Motor neuron (in vitro differentiated cells): ENCODE measurements around the gene PTMS. TPM values are rescaled to one million over a fixed set of nuclear protein-coding genes. Genes with fewer than 3 reads are reported as not detected.

Experiments
- ATAC-seq, 8 experiments: fragments of 200-7000 bp; cut with Tn5 transposase; replicated peaks in 6 of 8; 2 replicates each; pipeline ENCODE4 v1.8.0; 2021; ENCODE audit warnings: mild to moderate bottlenecking in 8 of 8, moderate library complexity in 8 of 8
- H3K27ac ChIP-seq, 2 donors: fragments of 250-450 bp; sonication (Bioruptor Pico); 2 replicates each; pipeline ENCODE4 v1.9.0; 2021; ENCODE audit warnings: antibody characterized with exemption in 2 of 2, mild to moderate bottlenecking in 2 of 2, moderate library complexity in 1 of 2
- H3K4me1 ChIP-seq, 2 donors: fragments of 250-450 bp; sonication (Bioruptor Pico); replicated peaks in 1 of 2; 2 replicates each; pipeline ENCODE4 v1.6.1; 2021; ENCODE audit warnings: antibody characterized with exemption in 2 of 2, mild to moderate bottlenecking in 2 of 2, moderate library complexity in 1 of 2
- H3K4me3 ChIP-seq, 5 donors: fragments of 250-450 bp; sonication (Bioruptor Pico); 2 replicates each; pipeline ENCODE4 v1.9.0; 2021; ENCODE audit warnings: antibody characterized with exemption in 5 of 5, mild to moderate bottlenecking in 5 of 5, moderate library complexity in 4 of 5
- WGBS, 10 experiments: fragments of 450-650 bp; shearing (Covaris generic); methylation state at CpG; one replicate each; pipeline ENCODE4 v1.0.0; 2022; 5-methylcytosine and 5-hydroxymethylcytosine counted together
- in situ Hi-C, 9 experiments: fragments of 400-800 bp; cut with MboI; loops; one replicate each; pipeline ENCODE4 v1.15.0; 2021; ENCODE audit warnings: low sequenced_read_pairs in 9 of 9, low pct_unique_long_range_greater_than_20kb in 2 of 9; ENCODE audit not compliant: unreplicated experiment in 9 of 9
- total RNA-seq, 8 experiments: library from RNA; unstranded; fragments of 300-600 nt; gene quantifications; 2 replicates each; pipeline versions ENCODE4 v1.2.3 to v1.2.4, GENCODE V29; 2022

Gene PTMS
- total RNA-seq, 8 experiments from 2014 or later = 117 to 609 (median 256) TPM

DNA sequence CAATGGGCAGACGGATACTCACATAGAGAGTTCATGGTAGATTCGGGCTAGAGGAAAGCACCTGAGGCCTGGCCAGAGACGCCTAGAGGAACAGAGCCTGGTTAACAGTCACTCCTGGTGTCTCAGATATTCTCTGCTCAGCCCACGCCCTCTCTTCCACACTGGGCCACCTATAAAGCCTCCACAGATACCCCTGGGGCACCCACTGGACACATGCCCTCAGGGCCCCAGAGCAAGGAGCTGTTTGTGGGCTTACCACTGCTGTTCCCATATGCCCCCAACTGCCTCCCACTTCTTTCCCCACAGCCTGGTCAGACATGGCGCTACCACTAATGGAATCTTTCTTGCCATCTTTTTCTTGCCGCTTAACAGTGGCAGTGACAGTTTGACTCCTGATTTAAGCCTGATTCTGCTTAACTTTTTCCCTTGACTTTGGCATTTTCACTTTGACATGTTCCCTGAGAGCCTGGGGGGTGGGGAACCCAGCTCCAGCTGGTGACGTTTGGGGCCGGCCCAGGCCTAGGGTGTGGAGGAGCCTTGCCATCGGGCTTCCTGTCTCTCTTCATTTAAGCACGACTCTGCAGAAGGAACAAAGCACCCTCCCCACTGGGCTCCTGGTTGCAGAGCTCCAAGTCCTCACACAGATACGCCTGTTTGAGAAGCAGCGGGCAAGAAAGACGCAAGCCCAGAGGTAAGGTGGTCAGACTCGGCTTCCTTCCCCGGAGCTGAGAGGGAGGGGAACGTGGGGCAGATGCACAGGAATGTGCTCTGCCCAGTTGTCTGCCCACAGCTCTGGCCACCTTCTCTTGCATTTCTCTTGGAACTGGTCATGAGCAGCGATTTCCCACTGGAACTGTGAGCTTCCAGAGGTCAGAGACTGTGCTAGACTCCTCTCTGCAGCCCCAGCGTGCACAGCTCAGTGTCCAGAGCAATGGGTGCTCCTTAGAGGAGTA lies 23.1 kb downstream of the PTMS start, which contains the start of gene CD4:
Gene CD4, plus strand, starts transcription at position 557 of the 953 bp plus-strand sequence. CDS start 10,611 bp downstream, outside the sequence.
- H3K4me3 ChIP-seq = no peak within 1 kb of the TSS
- peaks cover 21 to 22% of the 10 kb centered on the region in 2 donors for H3K4me1 ChIP-seq
- in situ Hi-C loops = no loop called here
- H3K27ac ChIP-seq = no peak within 1 kb of the TSS
- peak in 2 of 8 experiments; percentile 70 to 89 for ATAC-seq
- 28 to 100% (median 68%) methylated on average over 1 to 8 of the region's 18 CpGs; no CpG with 5 or more reads in 1 of the 10 experiments for WGBS, 10 experiments

DNA sequence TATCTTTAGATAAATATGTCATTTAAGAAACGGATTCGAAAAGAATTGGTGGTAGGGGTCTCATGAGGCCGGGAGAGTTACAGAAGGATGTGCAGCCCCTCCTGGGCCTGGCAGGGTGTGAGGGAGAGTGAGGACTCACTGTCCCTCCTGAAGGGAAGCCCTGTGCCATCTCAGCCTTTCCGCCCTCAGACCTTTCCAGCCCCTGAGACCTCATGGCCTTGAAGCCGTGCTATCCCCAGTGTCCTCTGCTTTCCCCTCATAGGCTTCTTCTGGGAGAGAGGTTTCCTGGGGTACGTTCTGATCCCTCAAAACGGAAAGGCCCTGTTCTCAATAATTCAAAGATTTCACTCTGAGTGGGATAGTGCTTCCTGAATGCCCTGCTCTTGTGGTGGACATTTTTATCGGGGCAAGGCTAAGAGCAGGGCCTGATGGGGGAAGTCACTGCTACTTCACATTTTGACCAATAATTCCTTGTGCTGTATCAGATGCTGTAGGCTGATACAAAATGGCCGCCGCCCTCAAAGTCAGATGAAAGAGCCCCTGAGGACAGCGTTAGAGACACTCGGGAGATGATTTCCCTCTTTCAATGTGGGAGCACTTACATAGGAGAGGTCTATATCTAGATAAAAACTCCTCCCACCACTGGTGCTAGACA lies 24.5 kb downstream of the PTMS start:
- no peak overlapping the region for H3K4me3 ChIP-seq
- peaks cover 21 to 22% of the 10 kb centered on the region in 2 donors for H3K4me1 ChIP-seq
- ATAC-seq = no peak
- 65 to 100% (median 88%) methylated on average over 3 to 9 of the region's 12 CpGs; no CpG with 5 or more reads in 2 of the 10 experiments for WGBS, 10 experiments
- H3K27ac ChIP-seq = no peak overlapping the region
- in situ Hi-C loops = no loop called here

DNA sequence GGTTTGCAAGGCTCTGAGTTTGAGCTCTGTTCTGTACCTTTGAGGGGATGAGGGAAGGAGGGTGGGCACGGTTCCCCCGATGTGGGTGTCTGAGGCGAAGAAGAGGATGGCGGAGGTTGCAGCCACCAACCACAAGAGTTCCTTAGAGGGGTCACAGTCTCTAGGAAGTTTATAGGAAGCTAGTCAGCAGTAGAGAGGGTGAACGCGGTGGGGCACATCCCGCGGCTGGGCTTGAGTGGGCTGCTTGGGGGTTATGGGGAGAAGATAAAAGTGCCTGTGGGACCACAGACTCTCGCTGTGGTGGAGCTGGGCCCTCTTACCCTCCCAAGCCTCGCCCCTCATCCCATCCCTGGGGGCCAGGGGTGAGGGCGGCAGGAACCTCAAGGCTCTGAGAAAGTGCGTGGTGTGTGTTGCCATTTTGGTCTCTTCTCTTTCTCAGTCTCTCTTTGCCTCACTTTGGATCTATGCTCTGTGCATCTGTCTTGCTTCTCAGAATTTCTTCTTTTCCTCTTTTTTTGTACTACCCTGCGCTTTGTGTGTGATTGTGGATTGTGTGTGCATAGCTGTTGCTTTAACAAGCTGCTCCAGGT lies 25.9 kb downstream of the PTMS start:
- in situ Hi-C loops = no loop called here
- Histone ChIP-seq H3K4me1 (peaks cover 15 to 16% of the 10 kb centered on the region in 2 donors), H3K4me3 (no peak overlapping the region), H3K27ac (peak overlapping the region in 1 of 2 donors; percentile 66)
- peak in 2 of 8 experiments; percentile 5 for ATAC-seq
- WGBS, 10 experiments = 47 to 100% (median 83%) methylated on average over 1 to 11 of the region's 13 CpGs; no CpG with 5 or more reads in 2 of the 10 experiments

DNA sequence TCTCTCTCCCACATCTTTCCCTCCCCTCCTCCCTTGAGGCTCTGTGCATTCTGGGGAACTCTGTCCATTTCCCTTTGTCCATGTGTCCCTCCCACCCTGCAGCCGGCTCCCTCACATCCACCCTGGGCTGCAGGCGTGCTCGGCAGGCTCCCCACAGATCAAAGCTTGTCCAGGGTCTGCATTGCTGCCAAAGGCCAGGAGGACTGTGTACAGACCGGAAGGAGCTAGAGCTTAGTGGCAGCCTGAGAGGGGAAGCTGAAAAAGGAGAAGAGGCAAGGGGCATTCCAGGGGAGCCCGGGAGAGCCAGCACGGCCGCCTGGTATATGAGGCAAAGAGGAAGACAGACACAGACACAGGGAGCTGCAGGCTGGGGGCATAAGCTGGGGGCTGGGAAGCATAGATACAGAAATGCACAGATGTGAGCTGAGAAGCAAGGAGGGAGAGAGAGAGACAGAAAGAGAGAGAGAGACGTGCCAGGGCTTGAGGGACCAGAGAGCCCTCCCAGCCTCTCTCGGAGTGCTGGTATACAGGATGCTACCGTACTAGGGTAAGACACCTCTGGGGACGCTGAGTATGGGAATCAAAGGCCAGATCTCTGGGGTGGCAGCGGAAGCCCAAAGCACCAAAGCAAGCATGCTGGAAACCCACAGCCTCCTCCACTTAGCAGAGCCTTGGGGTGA lies 26.5 kb downstream of the PTMS start:
- 0 to 100% (median 7%) methylated on average over 1 to 4 of the region's 12 CpGs; no CpG with 5 or more reads in 2 of the 10 experiments for WGBS, 10 experiments
- in situ Hi-C loops = no loop called here
- Histone ChIP-seq H3K4me1 (peaks cover 14% of the 10 kb centered on the region in 2 donors), H3K27ac (peak overlapping the region; percentile 47 to 66), H3K4me3 (no peak overlapping the region)
- peak; percentile 18 to 90 (median 88) for ATAC-seq

DNA sequence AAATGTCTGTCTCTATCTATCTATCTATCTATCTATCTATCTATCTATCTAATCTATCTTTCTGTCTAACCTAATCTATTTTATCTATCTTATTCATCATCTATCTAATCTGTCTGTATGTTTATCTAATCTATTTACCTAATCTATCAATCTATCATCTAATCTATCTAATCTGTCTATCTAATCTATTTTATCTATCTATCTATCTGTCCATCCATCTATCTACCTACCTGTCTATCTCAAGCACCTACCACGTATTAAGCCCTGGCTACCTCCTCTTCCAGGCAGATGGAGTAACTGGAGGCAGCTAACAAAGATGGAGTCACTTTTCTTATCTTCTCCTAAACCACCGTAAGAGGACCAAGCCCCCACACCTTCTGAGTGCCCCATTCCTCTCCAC lies 28.9 kb downstream of the PTMS start:
- WGBS, 10 experiments = 22 to 90% (median 83%) methylated on average over 1 to 2 of the region's 2 CpGs; no CpG with 5 or more reads in 1 of the 10 experiments
- no peak for ATAC-seq
- Histone ChIP-seq H3K27ac (no peak overlapping the region), H3K4me3 (no peak overlapping the region), H3K4me1 (peaks cover 14% of the 10 kb centered on the region in 2 donors)
- in situ Hi-C loops = no loop called here

DNA sequence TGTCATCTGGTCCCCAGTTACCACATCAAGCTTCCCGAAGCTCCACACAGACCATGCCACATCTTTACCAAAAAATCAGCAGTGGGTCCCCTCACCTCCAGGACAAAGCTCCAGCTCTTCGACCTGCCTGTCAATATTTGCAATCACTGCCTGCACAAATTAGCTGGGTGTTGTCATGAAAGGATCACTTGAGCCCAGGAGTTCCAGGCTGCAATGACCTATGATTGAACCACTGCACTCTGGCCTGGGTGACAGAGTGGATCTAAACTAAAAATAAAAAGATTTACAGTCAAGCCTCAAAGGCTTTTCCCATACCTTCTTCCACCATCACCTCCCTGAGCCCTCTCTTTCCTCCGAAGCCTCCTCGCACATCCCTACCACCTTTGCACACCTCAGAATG lies 30.4 kb downstream of the PTMS start:
- H3K27ac ChIP-seq = no peak overlapping the region
- 40 to 100% (median 80%) methylated on average over 1 to 3 of the region's 4 CpGs; no CpG with 5 or more reads in 4 of the 10 experiments for WGBS, 10 experiments
- H3K4me3 ChIP-seq = no peak overlapping the region
- no peak for ATAC-seq
- peaks cover 14% of the 10 kb centered on the region in 2 donors for H3K4me1 ChIP-seq
- in situ Hi-C loops = no loop called here

DNA sequence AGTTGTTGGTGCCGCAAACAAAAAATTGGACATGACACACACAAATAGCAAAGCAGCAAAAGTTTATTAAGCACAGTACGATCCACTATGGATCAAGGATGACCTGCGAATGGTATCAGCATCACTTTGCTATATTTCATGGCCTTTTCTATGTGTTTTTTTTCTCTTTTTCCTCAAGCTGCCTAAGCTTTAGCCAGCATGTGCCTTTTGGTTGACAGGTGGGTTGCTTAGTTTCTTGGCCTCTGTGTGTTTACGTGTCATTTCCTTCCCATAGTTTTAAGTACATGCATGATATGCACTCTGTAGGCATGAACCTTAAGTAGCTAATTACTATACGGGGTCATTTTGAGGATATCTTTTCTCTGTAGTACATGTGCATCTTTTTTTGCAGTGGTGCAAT lies 33.0 kb downstream of the PTMS start:
- 68 to 100% (median 87%) methylated on average over 1 to 5 of the region's 5 CpGs for WGBS, 10 experiments
- ATAC-seq = no peak
- in situ Hi-C loops = no loop called here
- no peaks in the 10 kb centered on the region for H3K4me1 ChIP-seq
- H3K27ac ChIP-seq = no peak overlapping the region
- H3K4me3 ChIP-seq = no peak overlapping the region

DNA sequence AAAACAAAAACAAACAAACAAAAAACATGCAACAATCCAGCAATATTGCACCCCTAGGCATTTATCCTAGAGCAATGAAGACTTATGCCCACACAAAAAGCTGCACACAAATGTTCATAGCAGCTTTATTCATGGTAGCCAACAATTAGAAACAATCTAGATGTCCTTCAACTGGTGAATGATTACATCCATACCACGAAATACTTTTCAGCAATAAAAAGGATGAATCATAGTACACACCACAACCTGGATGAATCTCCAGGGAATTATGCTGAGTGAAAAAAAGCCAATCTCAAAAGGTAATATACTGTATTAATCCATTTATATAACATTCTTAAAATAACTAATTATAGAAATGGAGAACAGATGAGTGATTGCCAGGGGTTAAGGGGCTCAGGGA lies 41.0 kb downstream of the PTMS start:
- ATAC-seq = no peak

DNA sequence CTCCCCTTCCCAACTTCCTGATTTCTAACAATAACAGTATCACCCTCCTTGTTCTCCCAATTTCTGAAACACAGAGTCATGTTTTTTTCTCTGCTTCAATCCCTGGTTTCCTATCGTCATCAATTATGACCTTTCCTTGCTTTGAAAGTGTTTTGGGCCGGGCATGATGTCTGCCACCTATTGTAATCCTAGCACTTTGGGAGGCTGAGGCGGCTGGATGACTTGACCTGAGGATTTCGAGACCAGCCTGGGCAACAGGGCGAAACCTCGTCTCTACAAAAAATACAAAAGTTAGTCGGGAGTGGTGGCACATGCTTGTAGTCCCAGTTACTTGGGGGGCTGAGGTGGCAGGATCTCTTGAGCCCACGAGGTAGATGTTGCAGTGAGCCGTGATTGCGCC lies 42.9 kb downstream of the PTMS start:
- no peak overlapping the region for H3K4me3 ChIP-seq
- no peak overlapping the region for H3K27ac ChIP-seq
- 14 to 100% (median 66%) methylated on average over 1 to 10 of the region's 10 CpGs; no CpG with 5 or more reads in 1 of the 10 experiments for WGBS, 10 experiments
- no peak for ATAC-seq
- H3K4me1 ChIP-seq = no peaks in the 10 kb centered on the region
- in situ Hi-C loops = no loop called here

More for the DNA sequence above, 41.0 kb downstream of the PTMS start:
- in situ Hi-C loops = no loop called here
- no peak overlapping the region for H3K4me3 ChIP-seq
- 0 to 80% (median 70%) methylated on average over 1 of the region's 1 CpG; no CpG with 5 or more reads in 5 of the 10 experiments for WGBS, 10 experiments
- H3K27ac ChIP-seq = no peak overlapping the region
- H3K4me1 ChIP-seq = no peaks in the 10 kb centered on the region

DNA sequence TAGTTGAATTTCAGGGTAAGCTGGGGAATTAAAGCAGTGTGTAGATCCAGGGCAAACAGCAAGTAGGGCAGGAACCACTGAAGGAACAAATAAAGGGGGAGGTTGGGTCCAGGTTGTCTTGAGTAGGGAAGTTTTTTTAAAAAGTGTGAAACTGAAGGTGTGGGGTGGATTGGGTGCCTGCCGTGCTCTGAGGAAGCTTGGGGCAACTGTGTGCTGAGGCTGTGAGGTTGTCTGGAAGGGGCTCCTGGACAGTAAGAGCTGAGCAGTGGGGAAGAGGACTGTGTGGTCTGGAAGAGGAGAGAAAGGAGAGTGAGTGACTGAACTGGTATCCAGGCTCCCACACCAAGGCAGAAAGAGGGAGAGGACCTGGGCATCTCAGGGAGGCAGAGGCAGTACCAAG lies 44.6 kb downstream of the PTMS start:
- ATAC-seq = no peak
- Histone ChIP-seq H3K4me3 (no peak overlapping the region), H3K4me1 (no peaks in the 10 kb centered on the region), H3K27ac (no peak overlapping the region)
- WGBS, 10 experiments = 20 to 100% (median 88%) methylated on average over 1 of the region's 1 CpG; no CpG with 5 or more reads in 5 of the 10 experiments
- in situ Hi-C loops = no loop called here

DNA sequence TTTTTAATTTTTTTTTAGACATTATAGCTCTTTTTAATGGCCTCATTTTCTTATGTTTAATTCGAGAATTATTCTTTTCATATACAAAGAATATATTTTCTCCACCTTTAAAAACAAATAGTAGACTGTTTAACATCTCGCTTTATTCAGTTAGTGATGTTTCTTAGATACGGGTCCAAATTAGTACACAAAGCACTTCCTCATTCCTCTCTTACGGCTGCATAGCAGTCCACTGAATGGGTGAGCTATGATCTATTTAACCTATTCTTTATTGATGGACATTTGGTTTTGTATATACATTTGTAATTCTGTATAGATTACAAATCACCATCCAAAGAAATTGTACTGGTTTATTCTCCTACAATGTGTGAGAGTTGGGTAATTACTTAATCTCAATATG lies 47.2 kb downstream of the PTMS start:
- peaks cover 7% of the 10 kb centered on the region in 2 donors for H3K4me1 ChIP-seq
- no peak for ATAC-seq
- H3K4me3 ChIP-seq = no peak overlapping the region
- WGBS, 10 experiments = 20 to 89% (median 59%) methylated on average over 2 to 4 of the region's 4 CpGs; no CpG with 5 or more reads in 1 of the 10 experiments
- in situ Hi-C loops = no loop called here
- no peak overlapping the region for H3K27ac ChIP-seq

DNA sequence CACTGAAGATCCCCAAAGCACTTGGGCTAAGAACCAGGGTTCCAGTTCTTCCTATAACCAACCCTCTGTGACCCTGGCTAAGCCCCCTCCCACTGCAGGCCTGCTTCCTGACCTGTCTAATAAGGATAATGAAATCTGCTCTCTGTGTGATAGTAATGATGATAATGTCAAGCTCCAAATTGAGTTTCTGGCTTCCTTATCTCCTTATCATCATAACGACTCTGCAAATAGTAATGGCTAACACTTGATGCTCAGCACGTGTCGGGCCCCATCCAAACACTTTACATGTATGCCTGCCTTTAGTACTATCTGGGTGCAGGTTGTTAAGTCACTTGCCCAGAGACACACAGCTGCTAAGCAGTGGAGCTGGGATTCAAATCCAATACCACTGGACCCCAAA lies 50.4 kb downstream of the PTMS start:
- Histone ChIP-seq H3K4me3 (no peak overlapping the region), H3K27ac (no peak overlapping the region), H3K4me1 (peaks cover 34 to 36% of the 10 kb centered on the region in 2 donors)
- in situ Hi-C loops = no loop called here
- 40 to 100% (median 67%) methylated on average over 1 to 3 of the region's 3 CpGs; no CpG with 5 or more reads in 5 of the 10 experiments for WGBS, 10 experiments
- ATAC-seq = no peak
